Measurements from ENCODE around the gene ATP9B.

DNA sequence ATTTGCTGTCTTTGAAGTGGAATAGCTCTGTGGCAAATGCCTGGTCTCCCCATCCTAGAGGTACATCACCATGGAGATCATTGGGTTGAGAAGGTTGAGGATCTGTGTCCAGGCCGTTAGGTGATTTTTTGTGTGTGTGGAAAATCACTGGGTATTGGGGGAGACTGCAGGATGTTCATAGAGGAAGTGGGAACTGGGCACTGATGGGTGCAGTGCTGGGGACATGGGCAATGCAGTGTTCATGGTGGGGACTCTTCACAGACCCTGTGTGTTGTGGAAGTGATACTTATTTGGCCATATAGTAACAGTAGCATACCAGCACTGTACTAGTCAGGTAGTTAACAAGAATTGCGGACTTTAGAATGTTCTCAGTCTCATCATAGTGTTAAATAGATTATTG is 34.9 kb downstream of the ATP9B start:
- no peak for TF ChIP-seq POLR2AphosphoS5 (IDR thresholded peaks at IDR 0.05; ENCODE audit: low read depth, low read length)
- TF ChIP-seq SIN3A (IDR thresholded peaks at IDR 0.05; ENCODE audit: borderline replicate concordance, insufficient read depth, low read length) = no peak
- TF ChIP-seq, protein P1, sequence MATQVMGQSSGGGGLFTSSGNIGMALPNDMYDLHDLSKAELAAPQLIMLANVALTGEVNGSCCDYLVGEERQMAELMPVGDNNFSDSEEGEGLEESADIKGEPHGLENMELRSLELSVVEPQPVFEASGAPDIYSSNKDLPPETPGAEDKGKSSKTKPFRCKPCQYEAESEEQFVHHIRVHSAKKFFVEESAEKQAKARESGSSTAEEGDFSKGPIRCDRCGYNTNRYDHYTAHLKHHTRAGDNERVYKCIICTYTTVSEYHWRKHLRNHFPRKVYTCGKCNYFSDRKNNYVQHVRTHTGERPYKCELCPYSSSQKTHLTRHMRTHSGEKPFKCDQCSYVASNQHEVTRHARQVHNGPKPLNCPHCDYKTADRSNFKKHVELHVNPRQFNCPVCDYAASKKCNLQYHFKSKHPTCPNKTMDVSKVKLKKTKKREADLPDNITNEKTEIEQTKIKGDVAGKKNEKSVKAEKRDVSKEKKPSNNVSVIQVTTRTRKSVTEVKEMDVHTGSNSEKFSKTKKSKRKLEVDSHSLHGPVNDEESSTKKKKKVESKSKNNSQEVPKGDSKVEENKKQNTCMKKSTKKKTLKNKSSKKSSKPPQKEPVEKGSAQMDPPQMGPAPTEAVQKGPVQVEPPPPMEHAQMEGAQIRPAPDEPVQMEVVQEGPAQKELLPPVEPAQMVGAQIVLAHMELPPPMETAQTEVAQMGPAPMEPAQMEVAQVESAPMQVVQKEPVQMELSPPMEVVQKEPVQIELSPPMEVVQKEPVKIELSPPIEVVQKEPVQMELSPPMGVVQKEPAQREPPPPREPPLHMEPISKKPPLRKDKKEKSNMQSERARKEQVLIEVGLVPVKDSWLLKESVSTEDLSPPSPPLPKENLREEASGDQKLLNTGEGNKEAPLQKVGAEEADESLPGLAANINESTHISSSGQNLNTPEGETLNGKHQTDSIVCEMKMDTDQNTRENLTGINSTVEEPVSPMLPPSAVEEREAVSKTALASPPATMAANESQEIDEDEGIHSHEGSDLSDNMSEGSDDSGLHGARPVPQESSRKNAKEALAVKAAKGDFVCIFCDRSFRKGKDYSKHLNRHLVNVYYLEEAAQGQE (IDR thresholded peaks at IDR 0.05; ENCODE audit: insufficient read depth in 1 of 2, low read depth in 2 of 2, low read length in 2 of 2) = no peak
- TF ChIP-seq TAF1 (IDR thresholded peaks at IDR 0.05; ENCODE audit: borderline replicate concordance, insufficient read depth, low read length) = no peak
